ENCODE results near the gene RBBP8.

DNA sequence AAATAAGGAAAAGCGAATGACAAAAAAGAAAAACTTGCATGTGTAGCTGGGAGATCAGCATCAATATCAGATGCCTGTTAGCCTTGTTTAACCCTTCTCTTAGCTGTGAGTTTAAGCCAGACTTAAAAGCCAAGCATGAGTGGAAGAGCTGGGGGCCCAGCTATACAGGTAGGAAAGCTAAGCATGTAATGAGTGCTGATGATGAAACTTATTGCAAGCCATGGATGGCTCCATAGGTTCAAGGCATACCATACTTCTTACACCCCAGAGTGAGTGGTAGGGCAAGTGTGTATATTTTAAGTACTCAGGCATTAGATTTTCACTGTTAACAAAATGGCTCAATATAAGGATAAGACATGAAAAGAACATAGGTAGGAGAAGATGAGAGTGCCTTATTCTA, 28.0 kb downstream of the RBBP8 start:
- TF ChIP-seq CTCF (conservative IDR thresholded peaks at IDR 0.05 in 1 of 2, IDR thresholded peaks at IDR 0.05 in 1 of 2; ENCODE audit: extremely low read depth in 1 of 2, insufficient read depth in 1 of 2, low read depth in 1 of 2, low read length in 2 of 2) (no peak), EZH2 (IDR thresholded peaks at IDR 0.05; ENCODE audit: borderline replicate concordance, low read length) (no peak)

All from mammary epithelial cell (primary cell).